Lung (tissue), 12 donors: ENCODE measurements around the gene COL4A1. TPM values are rescaled to one million over a fixed set of nuclear protein-coding genes. Genes with fewer than 3 reads are reported as not detected.

Experiments
- ATAC-seq: fragments of 200-7000 bp; cut with Tn5 transposase; one replicate; pipeline ENCODE4 v1.9.1; 2020; ENCODE audit warnings: moderate number of reproducible peaks; ENCODE audit not compliant: insufficient read depth, low FRiP score
- DNase-seq, 3 donors: peaks; one replicate each; pipeline ENCODE4 v3.0.0-alpha.2; 2013 to 2017
- H3K27ac ChIP-seq, 2 donors: one replicate each; pipeline ENCODE4 v1.5.1; 2013; ENCODE audit warnings: mild to moderate bottlenecking in 2 of 2, moderate library complexity in 2 of 2, control low read depth in 1 of 2, inconsistent platforms in 1 of 2, low read depth in 1 of 2, low read length in 1 of 2
- H3K27me3 ChIP-seq, 3 donors: one replicate each; pipeline ENCODE4 v1.5.1; 2013; ENCODE audit warnings: low read length in 2 of 3; ENCODE audit not compliant: control insufficient read depth in 3 of 3, insufficient read depth in 3 of 3
- H3K36me3 ChIP-seq, 4 donors: one replicate each; pipeline ENCODE4 v1.5.1; 2013; ENCODE audit warnings: low read length in 4 of 4, mild to moderate bottlenecking in 1 of 4, moderate library complexity in 1 of 4; ENCODE audit not compliant: control insufficient read depth in 4 of 4, insufficient read depth in 4 of 4
- H3K4me1 ChIP-seq, 5 donors: one replicate each; pipeline ENCODE4 v1.5.1; 2013; ENCODE audit warnings: low read length in 5 of 5, mild to moderate bottlenecking in 2 of 5, moderate library complexity in 1 of 5; ENCODE audit not compliant: control insufficient read depth in 5 of 5, insufficient read depth in 5 of 5
- H3K4me3 ChIP-seq: one replicate; pipeline ENCODE4 v1.5.1; 2013; ENCODE audit warnings: mild to moderate bottlenecking, control low read depth, moderate library complexity
- H3K9ac ChIP-seq, 2 donors: one replicate each; pipeline ENCODE4 v1.5.1; 2013; ENCODE audit warnings: low read length in 2 of 2, control low read depth in 1 of 2; ENCODE audit not compliant: insufficient read depth in 1 of 2
- H3K9me3 ChIP-seq, 4 donors: one replicate each; pipeline ENCODE4 v1.5.1; 2013; ENCODE audit warnings: low read length in 3 of 4, mild to moderate bottlenecking in 1 of 4, moderate library complexity in 1 of 4; ENCODE audit not compliant: control insufficient read depth in 4 of 4, insufficient read depth in 3 of 4
- WGBS, 2 donors: extraction: QIAGEN DNeasy Blood & Tissue Kit; methylation state at CpG; one replicate each; pipeline ENCODE4 v1.1.7; 2013; 5-methylcytosine and 5-hydroxymethylcytosine counted together
- polyA plus RNA-seq, 2 donors: library from polyadenylated mRNA; stranded (reverse); fragments of 200-250 nt; gene quantifications; one replicate each; pipeline ENCODE4 v1.2.1, GENCODE V29; 2013
- total RNA-seq, 2 donors: library from RNA; depleted of rRNA in 1 of 2; stranded (reverse); fragments of >200 nt in 1 of 2; gene quantifications; one replicate each; pipeline ENCODE4 v1.2.1, GENCODE V29; 2014 to 2021
- TF ChIP-seq, protein P1 (sequence below): IDR thresholded peaks from 2 replicates; pipeline ENCODE4 v1.5.1; 2012; ENCODE audit warnings: mild to moderate bottlenecking; ENCODE audit errors: control extremely low read depth, extremely low read depth
- donor health status: control.
- donor health status: control.
- donor health status: Bipolar disorder and iron deficiency.
- donor health status: healthy.
- donor health status: DM: yes; HTN: yes; CAD: no.

COL4A1 gene
- total and polyA plus RNA-seq, 4 donors: 114 to 1,051 (median 318) TPM

GRCh38 chr13:110135977-110136597 is 170.9 kb downstream of the COL4A1 start:
- H3K36me3 ChIP-seq: no peaks in the 10 kb centered on the region
- ATAC-seq (no peak), DNase-seq (no peak)
- TF ChIP-seq, protein P1, sequence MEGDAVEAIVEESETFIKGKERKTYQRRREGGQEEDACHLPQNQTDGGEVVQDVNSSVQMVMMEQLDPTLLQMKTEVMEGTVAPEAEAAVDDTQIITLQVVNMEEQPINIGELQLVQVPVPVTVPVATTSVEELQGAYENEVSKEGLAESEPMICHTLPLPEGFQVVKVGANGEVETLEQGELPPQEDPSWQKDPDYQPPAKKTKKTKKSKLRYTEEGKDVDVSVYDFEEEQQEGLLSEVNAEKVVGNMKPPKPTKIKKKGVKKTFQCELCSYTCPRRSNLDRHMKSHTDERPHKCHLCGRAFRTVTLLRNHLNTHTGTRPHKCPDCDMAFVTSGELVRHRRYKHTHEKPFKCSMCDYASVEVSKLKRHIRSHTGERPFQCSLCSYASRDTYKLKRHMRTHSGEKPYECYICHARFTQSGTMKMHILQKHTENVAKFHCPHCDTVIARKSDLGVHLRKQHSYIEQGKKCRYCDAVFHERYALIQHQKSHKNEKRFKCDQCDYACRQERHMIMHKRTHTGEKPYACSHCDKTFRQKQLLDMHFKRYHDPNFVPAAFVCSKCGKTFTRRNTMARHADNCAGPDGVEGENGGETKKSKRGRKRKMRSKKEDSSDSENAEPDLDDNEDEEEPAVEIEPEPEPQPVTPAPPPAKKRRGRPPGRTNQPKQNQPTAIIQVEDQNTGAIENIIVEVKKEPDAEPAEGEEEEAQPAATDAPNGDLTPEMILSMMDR: no peak
- no peaks in the 10 kb centered on the region for H3K9me3 ChIP-seq
- no peak overlapping the region for H3K4me3 ChIP-seq
- H3K27ac ChIP-seq: peak overlapping the region in 1 of 2 donors; percentile 87
- H3K4me1 ChIP-seq: peaks cover 0 to 21% (median 0%) of the 10 kb centered on the region in 5 donors
- no peak overlapping the region for H3K9ac ChIP-seq
- H3K27me3 ChIP-seq: peaks cover 0 to 9% (median 8%) of the 10 kb centered on the region in 3 donors
- WGBS, 2 donors: 78 to 89% methylated on average over 5 of the region's 5 CpGs

- no peak overlapping the region for H3K4me3 ChIP-seq
- DNase-seq (peak in 1 of 3 donors; percentile 21), ATAC-seq (no peak)
- peaks cover 0 to 21% (median 0%) of the 10 kb centered on the region in 5 donors for H3K4me1 ChIP-seq
- 51 to 59% methylated on average over 8 of the region's 8 CpGs for WGBS, 2 donors
- H3K36me3 ChIP-seq: no peaks in the 10 kb centered on the region
- peak overlapping the region in 1 of 2 donors; percentile 94 for H3K27ac ChIP-seq
- H3K27me3 ChIP-seq: peaks cover 0 to 8% (median 8%) of the 10 kb centered on the region in 3 donors
- H3K9ac ChIP-seq: no peak overlapping the region
- TF ChIP-seq, protein P1: no peak
- no peaks in the 10 kb centered on the region for H3K9me3 ChIP-seq
Measured at GRCh38 chr13:110134801-110135200, 172.2 kb downstream of the COL4A1 start.

DNA sequence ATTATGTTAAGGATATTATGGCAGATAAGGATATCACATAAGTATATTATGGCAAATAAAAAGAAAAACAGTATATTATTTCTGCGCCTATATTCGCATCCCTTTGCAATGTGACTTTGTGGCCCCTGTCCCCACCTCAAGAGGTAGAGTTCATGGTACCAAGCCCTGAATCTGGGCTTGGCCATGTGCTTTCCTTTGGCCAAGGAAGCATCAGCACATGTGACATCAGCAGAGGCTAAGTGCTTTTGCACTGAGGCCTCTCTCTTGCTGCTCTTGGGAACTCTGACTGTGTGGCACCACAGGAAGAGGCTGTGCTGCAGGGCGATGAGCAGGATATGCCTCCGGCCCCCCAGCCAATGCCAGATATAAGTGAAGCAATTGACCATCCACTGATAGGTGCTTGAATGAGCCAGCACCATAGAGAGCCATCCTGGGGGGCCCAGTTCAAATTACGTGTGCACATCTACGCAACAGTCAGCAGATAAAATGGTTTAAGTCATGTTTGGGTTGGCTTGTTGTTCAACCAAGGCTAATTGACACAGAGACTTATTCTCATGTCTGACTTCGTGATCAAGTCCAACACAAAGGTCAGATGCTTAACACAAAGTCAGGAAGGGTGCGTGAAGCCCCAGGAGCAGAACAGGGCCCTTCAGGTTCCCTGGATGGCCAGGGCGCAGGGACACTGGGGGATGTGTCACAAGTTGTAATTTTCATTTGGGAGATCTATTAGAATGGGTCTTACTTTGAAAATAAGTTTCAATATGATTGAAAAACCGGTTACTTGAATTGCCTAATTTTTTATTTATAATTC is 173.3 kb downstream of the COL4A1 start:
- WGBS, 2 donors: 94 to 98% methylated on average over 10 of the region's 10 CpGs

More for the DNA sequence above, 173.3 kb downstream of the COL4A1 start:
- Histone ChIP-seq H3K4me1 (peaks cover 0 to 21% (median 0%) of the 10 kb centered on the region in 5 donors), H3K27ac (peak overlapping the region in 1 of 2 donors; percentile 56), H3K9me3 (no peaks in the 10 kb centered on the region), H3K36me3 (no peaks in the 10 kb centered on the region), H3K4me3 (no peak overlapping the region), H3K27me3 (peaks cover 0 to 8% (median 8%) of the 10 kb centered on the region in 3 donors), H3K9ac (no peak overlapping the region)
- DNase-seq: no peak
- ATAC-seq: no peak
- TF ChIP-seq, protein P1: no peak
